Measurements from ENCODE around the gene HOXA7.
A peak's percentile ranks its signal among the peaks of the same experiment; 100 is the strongest.

HOXA7 gene

DNA sequence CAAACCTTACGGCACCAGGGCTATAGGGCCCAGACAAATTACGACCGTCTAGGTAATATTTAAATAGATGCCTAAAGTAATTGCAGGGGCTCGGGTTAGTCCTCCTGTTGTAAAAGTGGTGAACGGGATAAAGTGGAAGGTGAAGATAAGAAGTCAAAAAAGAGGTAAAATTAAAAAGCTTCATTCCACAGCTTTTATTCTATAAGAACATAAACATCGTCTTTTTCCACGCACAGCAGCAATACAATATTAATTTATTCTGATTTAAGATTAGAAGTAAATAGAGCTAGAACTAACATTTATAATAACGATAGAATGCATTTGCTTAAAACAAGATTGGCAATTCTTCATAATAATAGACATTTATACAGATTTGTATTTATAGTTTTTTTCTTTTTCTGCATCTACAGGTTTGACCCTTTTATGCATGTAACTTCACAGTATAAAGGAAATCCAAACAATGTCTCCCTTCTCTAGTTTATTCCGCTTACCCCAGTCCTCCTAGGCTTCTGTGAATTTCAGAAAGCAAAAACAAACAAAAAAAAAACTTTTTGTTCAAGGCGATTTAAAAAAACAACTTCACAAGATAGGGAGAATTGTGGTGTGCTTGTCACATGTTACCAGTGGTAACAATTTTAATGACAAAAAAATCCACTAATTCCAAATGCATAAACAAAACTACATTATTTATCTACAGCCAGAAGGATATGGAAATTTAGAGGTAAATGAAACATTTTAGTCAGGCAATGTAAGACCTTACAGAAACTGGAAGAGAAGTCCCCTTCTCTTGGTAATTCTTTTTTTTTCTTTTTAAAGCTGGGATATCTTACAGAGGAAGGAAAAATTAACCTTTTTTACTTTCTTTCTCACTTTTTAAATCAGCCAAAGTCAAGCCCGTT lies 14.2 kb upstream of the HOXA7 start:
- DNase-seq (ENCODE audit: low read depth): no peak

DNA sequence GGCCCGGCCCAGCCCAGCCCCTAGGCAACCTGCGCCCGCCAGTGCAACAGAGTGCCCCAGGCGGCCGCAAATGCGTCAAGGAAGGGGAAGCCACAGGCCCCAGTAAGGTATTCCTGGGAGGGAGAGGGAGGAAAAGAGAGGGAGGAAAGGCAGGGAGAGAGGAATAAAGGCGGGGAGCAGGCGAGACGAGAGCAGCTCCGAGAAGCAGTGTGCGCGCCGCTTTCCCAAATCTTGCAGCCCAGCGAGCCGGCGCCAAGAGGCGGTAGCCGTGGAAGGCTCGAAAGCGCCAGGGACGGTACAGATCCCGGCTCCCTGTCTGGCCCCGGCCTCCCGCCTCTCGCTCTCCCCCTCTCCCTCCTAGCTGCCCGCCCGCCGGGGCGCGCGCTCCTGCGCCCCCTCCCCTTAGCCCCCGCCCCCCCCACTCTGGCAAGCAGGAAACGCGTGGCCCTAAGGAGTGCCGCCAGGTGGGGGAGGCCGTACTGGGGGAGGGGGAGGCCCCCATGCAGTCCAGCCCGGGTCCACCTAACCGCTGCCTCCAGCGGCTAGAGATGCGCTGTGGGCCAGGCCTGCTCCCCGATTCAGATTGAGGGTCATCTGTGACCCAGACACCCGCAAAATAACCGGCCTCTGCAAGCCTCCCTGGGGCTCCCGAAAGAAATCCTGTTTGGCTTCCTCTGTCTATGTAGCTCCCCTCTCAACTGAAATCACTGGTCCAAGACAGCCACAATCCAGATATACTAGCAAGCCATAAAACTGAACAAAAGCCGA lies 13.4 kb upstream of the HOXA7 start:
- no peak for DNase-seq (ENCODE audit: low read depth)

DNA sequence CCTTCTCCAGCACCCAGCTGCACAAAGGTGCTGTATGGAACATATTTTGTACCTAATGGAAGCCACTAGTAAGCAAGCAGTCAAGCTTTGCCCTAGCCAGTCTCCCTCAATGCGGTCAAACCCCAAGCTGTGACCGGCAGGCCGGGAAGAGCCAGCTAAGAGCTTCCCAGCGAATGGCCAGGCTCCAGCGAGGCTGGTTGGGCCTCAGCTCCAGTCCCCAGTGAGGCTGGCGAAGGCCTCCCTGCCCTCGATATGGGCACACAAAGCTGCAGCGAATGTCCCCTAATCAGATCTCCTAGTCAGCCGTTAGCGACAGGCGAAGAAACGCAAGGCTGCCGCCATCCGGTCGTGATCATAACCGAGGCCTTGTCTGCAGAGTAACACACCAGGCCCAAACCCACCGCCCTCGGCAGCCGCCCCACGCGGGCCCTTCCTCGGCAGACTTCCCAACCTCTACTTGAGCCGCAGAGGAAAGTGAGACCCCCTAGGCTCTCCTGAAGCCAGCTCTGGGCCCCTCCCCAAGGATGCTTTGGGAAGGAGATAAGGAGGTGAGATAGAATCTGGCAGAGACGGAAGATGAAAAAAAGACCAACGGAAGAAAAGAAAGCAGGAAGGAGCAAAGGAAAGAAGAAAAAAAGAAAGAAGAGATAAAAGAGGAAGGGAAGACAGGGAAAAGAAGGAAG lies 11.9 kb upstream of the HOXA7 start:
- no peak for DNase-seq (ENCODE audit: low read depth)

DNA sequence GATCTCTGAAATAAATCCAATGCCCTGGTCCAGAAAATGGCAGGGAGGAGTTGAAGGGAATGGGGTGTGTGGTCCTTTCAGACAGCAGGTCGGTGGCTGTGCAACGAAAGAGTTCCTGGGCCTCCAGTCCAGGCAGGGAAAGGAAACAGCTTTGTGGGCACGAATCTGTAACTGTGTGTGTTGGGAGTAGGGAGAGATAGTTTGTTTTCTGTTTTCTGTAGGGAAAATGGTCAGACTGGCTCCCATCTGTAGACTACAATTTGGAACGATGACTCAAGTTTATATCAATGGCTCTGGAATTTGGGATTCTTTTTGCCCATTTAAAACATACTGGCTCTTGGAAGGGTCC lies 11.4 kb upstream of the HOXA7 start:
- no peak for DNase-seq (ENCODE audit: low read depth)

DNA sequence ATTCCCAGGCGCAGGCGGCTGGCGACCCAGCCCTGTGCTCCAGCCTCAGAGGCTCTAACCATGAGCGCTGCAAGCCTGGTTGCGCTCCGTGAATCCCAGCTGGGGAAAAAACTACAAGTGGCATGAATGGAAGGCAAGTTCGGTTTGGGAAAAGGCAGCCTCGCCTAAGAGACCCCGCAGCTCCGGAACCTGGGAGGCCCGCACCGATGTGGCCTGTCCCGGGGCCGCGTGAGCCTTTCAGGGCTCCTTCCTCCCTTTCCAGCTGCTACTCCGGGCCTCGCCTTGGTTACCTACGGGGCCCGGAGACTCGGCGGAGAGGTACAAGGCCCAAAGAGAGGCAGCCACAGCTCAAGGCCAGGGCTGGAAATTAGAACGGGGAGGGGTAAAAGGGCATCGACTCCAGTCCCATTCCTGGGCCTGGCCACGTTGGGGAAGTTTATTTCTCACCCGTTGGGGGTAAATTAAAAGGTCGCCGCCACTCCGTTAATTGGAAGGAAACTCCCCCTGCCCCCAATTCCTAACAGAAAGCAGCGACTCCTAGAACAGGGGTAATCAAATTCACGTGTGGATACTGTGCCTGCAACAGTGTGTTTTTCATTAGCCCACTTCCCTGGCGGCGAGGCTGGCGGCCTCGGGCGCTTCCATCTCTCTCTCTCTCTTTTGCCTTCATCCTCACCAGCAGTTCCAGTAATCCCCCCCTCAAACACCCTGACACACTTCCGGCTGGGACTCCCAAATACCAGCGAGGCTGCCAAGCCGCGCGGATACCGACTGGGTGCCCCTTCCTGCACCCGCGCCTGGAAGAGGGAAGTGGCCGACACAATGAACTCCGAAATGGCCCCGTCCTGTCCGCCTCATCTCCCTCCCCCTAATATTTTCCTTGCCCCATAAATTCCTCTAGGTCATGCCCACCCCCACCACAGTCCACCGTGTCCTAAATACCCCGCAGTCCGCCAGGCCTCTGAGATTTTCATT lies 10.3 kb upstream of the HOXA7 start:
- no peak for DNase-seq (ENCODE audit: low read depth)

DNA sequence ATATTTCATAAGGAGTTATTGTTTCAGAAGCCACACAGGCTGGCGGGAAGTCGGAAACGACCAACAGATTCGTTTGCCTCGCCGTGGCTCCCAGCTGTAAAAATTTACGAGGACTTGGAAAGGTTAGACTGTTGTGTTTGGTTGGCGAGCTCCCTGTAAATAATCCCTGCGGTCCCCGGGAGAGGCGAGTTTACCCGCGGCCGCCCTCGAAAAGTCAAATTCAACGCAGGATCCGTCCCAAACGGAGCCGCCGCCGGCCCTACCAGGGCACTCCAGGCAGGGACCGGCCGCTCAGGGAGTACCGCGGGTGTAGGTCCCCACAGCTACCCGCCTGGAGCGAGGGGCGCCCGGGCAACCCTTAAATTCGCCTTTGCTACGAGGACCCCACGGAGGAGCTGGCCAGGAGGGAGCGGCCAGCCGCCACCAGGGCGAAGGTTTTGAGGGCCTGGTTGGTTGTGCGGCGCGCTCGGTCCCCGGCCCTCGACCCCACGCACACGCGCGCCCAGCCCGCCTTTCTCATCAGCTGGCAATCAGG lies 9.6 kb upstream of the HOXA7 start:
- no peak for DNase-seq (ENCODE audit: low read depth)

DNA sequence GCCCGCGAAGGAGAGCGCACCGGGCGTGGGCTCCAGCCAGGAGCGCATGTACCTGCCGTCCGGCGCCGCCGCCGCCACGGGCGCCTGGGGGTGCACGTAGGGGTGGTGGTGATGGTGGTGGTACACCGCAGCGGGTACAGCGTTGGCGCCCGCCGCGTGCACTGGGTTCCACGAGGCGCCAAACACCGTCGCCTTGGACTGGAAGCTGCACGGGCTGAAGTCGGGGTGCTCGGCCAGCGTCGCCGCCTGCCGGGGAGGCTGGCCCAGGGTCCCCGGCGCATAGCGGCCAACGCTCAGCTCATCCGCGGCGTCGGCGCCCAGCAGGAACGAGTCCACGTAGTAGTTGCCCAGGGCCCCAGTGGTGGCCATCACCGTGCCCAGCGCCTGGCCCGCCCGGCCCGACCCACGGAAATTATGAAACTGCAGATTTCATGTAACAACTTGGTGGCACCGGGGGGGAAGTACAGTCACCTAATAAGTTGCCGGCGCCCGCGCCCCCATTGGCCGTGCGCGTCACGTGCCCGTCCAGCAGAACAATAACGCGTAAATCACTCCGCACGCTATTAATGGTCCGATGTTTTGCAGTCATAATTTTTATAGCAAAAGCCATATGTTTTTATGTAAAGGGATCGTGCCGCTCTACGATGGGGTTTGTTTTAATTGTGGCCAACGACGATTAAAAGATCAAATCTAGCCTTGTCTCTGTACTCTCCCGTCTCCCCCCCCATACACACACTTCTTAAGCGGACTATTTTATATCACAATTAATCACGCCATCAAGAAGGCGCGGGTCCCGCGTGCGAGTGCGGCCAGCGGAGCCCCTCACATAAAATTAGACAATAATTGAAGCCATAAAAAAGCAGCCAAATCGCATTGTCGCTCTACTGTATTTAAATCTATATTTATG lies 8.9 kb upstream of the HOXA7 start, which contains the start of gene HOXA9:
Gene HOXA9, minus strand, starts transcription at position 449 of the 907 bp plus-strand sequence. Its CDS starts 80 bp downstream, at position 369.
- no peak for DNase-seq (ENCODE audit: low read depth)

DNA sequence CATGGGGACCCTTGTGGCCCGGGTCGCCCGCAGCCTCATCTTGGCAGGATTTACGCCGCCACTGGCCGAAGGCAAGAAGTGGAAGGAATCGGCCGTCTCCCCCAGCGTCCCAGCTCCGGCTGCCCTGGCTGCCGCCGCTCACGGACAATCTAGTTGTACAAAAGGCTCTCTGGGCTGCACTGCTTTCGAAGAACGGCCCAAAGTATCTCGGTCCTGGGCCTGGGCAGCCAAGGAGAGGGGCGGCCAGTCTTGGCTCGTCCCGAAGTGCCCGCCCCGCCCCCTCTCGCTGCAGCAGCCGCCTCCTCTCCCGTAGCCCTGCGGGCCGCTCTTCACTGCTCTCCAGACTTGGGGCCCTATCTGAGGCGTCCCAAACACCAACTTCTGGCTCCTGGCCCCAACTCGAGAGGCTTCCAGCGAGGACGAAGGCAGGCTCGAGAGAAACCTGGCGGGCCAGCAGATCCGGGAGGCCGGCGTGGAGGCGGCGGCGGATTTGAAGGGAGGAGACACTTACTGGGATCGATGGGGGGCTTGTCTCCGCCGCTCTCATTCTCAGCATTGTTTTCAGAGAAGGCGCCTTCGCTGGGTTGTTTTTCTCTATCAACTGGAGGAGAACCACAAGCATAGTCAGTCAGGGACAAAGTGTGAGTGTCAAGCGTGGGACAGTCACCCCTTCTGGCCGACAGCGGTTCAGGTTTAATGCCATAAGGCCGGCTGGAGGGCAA lies 8.1 kb upstream of the HOXA7 start:
- DNase-seq (ENCODE audit: low read depth): no peak

DNA sequence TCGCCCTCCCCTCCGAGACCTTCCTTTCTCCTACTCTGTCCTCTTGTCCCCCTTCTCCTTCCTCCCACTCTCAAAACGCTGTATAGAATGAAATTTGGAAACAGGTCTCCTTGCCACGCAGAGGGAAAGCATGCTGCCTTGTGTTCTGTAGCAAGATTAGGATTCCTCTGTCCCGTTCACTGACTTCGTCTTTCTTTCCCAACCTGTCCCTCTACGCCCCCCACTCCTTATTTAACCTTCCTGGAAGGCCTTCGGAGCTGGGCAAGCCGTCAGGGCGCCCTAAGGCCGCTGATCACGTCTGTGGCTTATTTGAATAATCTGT lies 7.5 kb upstream of the HOXA7 start:
- no peak for DNase-seq (ENCODE audit: low read depth)

DNA sequence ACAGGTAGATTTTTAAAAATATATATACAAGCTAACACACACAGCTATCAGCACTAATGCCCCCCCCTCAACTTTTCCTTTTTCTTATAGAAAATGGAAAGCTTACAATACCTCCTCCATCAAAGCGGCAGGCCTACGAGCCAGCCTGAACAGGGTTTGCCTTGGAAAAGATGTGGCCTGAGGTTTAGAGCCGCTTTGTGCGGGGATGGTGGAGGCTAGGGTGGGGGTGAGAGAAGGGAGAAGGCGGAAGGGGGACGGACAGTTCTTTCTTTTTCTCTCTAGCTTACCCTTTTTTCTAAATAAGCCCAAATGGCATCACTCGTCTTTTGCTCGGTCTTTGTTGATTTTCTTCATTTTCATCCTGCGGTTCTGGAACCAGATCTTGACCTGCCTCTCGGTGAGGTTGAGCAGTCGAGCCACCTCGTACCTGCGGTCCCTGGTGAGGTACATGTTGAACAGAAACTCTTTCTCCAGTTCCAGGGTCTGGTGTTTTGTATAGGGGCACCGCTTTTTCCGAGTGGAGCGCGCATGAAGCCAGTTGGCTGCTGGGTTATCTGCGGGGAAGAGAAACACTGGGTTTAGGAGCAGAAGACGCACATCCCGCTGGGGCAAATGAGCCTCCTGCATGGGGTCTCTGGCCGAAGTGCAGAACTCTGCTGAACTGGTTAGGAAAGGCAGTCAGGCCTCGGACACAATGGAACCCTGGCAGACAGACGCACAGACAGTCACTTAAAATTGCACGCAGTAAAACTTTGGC lies 7.0 kb upstream of the HOXA7 start:
- no peak for DNase-seq (ENCODE audit: low read depth)

DNA sequence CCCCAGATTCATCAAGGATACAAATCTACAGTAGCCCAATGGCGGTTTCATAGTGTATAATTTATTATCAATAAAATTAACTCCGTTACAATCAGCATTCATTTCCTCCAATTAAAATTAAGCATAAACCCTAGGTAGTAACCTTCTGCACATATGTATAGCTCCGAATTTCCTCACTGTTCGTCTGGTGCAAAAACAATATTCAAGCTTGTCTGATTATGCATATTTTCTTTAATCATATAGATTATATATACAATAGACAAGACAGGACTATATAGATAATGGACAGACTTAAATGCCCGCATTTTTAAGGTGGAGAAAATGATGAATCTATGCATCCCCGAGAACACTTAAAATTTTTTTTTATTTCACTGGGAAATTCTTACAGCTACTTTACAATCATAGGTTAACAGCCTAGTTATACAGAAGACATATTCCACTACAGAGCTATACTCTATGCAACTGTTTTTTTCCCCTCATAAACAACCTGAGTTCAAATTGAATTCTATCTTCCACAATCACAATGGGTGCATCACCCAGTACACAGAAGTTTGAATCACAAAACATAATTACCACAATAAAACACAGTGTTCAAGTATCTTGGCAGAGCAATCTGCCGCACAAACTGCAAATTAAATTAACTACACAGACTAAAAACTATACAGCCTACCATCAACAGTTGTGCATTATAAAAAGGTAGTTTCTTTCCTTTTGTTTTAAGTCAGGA lies 6.2 kb upstream of the HOXA7 start:
- no peak for DNase-seq (ENCODE audit: low read depth)

DNA sequence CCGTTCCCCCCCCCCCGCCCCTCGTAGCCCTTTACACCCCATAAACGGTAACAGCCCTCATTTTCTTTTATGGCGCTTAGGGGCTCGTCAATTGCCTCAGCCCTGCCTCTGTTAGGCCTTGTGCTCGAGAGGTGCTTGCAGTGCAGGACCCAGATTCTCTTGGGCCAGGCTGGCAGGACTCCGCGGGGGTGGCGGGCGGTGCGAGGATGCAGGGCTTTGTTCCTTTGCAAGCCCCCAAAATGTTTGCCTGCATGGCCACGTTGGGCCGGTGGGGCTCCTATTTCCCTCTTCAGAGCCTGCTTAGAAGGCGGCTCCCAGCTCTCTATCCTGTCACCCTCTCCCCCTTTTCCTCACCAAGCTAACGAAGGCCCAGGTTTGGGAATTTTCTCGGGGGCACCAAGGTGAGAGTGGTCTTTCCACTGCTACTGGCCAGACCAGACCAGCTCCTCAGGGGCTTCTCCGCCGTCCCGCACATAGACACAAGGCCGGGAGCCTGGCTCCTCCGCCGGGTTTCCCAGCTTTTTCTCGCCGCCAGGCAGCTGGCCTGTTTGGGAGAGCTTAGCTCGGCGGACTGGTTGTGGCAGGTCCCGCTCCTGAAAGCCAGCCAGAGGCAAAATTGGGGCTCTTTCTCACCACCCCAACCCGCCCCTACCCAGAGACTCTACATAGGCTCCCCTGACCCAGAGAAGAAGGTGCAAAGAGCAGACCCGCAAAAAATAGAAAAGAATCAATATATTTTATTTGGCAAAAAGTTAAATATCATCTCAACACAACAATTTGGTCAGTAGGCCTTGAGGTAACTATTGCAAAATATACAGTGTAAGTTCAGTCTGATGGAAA lies 5.5 kb upstream of the HOXA7 start:
- no peak for DNase-seq (ENCODE audit: low read depth)

DNA sequence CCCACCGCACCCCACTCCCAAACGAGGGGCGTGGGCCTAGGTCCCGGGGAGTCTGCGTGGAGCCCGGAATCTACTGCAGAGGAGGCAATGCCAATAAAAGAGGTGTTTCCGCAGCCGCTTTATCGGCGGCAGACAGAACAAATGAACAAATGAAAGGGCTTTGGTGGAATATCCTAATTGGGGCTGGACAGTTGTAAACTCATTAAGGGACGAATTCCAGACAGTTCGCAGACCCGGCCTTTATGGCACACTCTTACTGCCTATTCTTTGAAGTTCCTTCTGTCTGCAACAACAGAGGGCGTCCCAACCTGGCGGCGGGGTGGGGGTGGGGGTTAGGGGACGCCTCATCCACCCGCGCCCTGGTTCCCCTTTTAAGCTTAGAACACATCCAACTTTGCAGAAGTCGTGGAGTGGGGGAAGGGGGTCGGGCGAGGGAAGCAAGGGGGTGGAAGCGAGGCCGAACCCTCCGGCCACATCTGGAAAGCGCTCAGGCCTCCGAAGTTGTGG lies 4.8 kb upstream of the HOXA7 start:
- DNase-seq (ENCODE audit: low read depth): no peak

DNA sequence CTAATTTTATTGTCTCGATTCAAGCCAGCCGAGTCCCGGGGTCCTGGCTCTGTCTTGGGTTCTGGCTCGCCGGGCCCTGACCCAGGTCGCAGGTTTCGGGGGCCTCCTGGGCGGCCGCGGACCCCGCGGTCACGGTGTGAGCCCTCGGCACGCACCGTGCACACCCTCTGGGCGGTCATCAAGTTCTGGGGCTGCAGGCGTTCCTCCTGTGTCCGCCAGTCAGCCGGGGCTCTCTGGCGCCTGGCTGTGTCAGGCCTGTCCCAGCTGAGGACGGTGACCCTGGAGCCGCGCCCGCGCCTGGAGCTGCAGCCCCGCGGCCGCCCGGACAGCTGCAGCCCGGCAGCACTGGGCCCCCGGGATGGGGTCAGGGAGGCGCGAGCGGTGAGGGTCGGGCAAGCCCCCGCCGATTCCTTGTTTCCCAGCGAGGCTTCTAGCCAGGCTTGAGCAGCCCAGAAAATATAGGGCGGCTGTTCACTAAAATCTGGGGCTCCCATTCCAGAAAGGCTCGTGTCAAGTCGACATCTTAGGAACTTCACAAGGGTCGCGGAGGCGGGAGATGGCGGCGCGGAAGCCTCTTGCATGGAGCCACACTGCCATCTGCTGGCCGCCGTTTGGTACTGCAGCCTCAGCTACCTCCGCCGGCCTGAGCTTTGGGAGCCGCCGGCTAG lies 4.2 kb upstream of the HOXA7 start:
- peak; percentile 76 for DNase-seq (ENCODE audit: low read depth)

DNA sequence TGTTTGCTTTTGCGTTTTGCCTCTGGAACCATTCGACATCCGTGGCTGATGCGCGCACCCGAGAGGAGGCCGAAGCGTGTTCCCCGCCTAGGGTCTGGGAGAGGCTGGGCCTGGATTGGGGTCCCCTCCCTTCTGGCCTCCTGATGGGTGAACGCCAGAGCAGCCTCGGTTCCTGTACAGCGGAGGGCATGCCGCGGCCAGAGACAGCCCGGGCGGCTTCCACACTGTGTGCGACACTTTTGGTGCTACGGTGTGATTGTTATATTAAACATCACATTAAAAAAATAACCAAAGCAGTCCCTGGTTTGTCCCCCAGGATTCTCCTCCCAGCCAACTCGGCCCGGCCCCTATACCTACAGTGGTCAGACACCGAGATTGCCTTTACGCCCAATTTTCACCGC lies 3.7 kb upstream of the HOXA7 start:
- DNase-seq (ENCODE audit: low read depth): no peak

All from activated T-helper 9 cell treated with anti-CD3 and anti-CD28 coated beads, Interleukin-2, amount 50 U/mL, for 16 hours (primary cell).